GM12878 (cell line): ENCODE measurements around the gene CTNNA3. TPM values are rescaled to one million over a fixed set of nuclear protein-coding genes. Genes with fewer than 3 reads are reported as not detected.

ENCODE experiments used
- ATAC-seq: fragments of 200-7000 bp; cut with Tn5 transposase; 3 replicates; pipeline ENCODE4 v1.9.1; 2020; ENCODE audit warnings: mild to moderate bottlenecking, moderate library complexity
- BruUV-seq: library from RNA; stranded (reverse); fragments of 400-500 nt; replicated peaks from 2 replicates; lab custom pipeline; 2021; lab: Mats Ljungman, UMichigan
- CTCF ChIA-PET: fragments of 300-600 bp; sonication (Branson Sonifier 250); formaldehyde crosslinking; extraction: SDS; loops from one replicate; lab custom pipeline; 2021; ENCODE audit warnings: inconsistent platforms; lab: Yijun Ruan, JAX
- POLR2A ChIA-PET: fragments of 350-600 bp; formaldehyde crosslinking; extraction: SDS; loops from one replicate; lab custom pipeline; 2021; ENCODE audit warnings: inconsistent platforms; lab: Charles Lee
- RAD21 ChIA-PET: fragments of 300-600 bp; sonication (Branson Sonifier 250); formaldehyde crosslinking; loops from one replicate; lab custom pipeline; 2023; ENCODE audit warnings: antibody characterized with exemption; ENCODE audit not compliant: unreplicated experiment; lab: Charles Lee
- SMC1A ChIA-PET: fragments of 300-600 bp; sonication (Branson Sonifier 250); formaldehyde crosslinking; loops from one replicate; lab custom pipeline; 2023; ENCODE audit not compliant: unreplicated experiment, uncharacterized antibody; lab: Charles Lee
- DNase-seq: peaks from one replicate; pipeline ENCODE4 v3.0.0-alpha.2; 2011; ENCODE audit warnings: low read depth, low spot score
- FAIRE-seq: peaks from 3 replicates; lab custom pipeline; 2011; peaks lifted over from hg19 to GRCh38; lab: Jason Lieb, UNC
- H2AFZ ChIP-seq: 2 replicates; pipeline ENCODE4 v1.6.0; 2011; ENCODE audit warnings: low read depth, low read length, control low read depth; ENCODE audit not compliant: control insufficient read depth
- H3K27ac ChIP-seq: 2 replicates; pipeline ENCODE4 v1.5.1; 2011; ENCODE audit warnings: control low read depth; ENCODE audit not compliant: control insufficient read depth, insufficient read depth
- H3K27me3 ChIP-seq, 2 experiments: replicated peaks in 1 of 2; 2 replicates each; pipeline versions ENCODE4 v1.6.0 to v1.6.1; 2011; ENCODE audit warnings: low read length in 1 of 2; ENCODE audit not compliant: control insufficient read depth in 2 of 2, insufficient read depth in 2 of 2
- H3K36me3 ChIP-seq, 2 experiments: 2 replicates each; pipeline ENCODE4 v1.5.1; 2011; ENCODE audit warnings: low read length in 1 of 2; ENCODE audit not compliant: control insufficient read depth in 2 of 2, insufficient read depth in 2 of 2
- H3K4me1 ChIP-seq: 2 replicates; pipeline ENCODE4 v1.6.1; 2011; ENCODE audit warnings: mild to moderate bottlenecking, low read length, moderate library complexity, mixed read lengths; ENCODE audit not compliant: control insufficient read depth, insufficient read depth
- H3K4me2 ChIP-seq: 2 replicates; pipeline ENCODE4 v1.6.0; 2011; ENCODE audit warnings: control low read depth; ENCODE audit not compliant: control insufficient read depth, insufficient read depth
- H3K4me3 ChIP-seq: fragments of 200-600 bp; sonication (generic); 2 replicates; pipeline ENCODE4 v1.5.1; 2016
- H3K79me2 ChIP-seq: 2 replicates; pipeline ENCODE4 v1.6.0; 2011; ENCODE audit warnings: low read length; ENCODE audit not compliant: control insufficient read depth, insufficient read depth
- H3K9ac ChIP-seq: 2 replicates; pipeline ENCODE4 v1.8.0; 2011; ENCODE audit warnings: low read length, control low read depth, mixed read lengths; ENCODE audit not compliant: control insufficient read depth, insufficient read depth
- H3K9me3 ChIP-seq: replicated peaks from 3 replicates; pipeline ENCODE4 v1.5.1; 2011; ENCODE audit warnings: mild to moderate bottlenecking, low read length; ENCODE audit not compliant: control insufficient read depth, insufficient read depth
- H4K20me1 ChIP-seq: 2 replicates; pipeline ENCODE4 v1.6.0; 2011; ENCODE audit not compliant: control insufficient read depth, insufficient read depth
- BCL3 ChIP-seq: IDR thresholded peaks from 2 replicates; pipeline ENCODE4 v1.6.1; 2011; ENCODE audit warnings: borderline replicate concordance, low read depth, mild to moderate bottlenecking, moderate library complexity, low read length; ENCODE audit not compliant: insufficient read depth, poor library complexity, severe bottlenecking
- LARP7 ChIP-seq: fragments of 450-650 bp; IDR thresholded peaks from 2 replicates; pipeline ENCODE4 v1.6.1; 2017; ENCODE audit warnings: mild to moderate bottlenecking
- MEF2A ChIP-seq: IDR thresholded peaks from 2 replicates; pipeline ENCODE4 v1.6.1; 2011; ENCODE audit warnings: low read depth, mild to moderate bottlenecking, low read length, moderate library complexity; ENCODE audit not compliant: insufficient read depth
- NBN ChIP-seq: fragments of 450-650 bp; IDR thresholded peaks from 2 replicates; pipeline ENCODE4 v1.6.1; 2016
- STAT3 ChIP-seq: IDR thresholded peaks from 2 replicates; pipeline ENCODE4 v1.6.1; 2011; ENCODE audit warnings: low read depth, low read length, improper control_type of control experiment
- TBL1XR1 ChIP-seq: IDR thresholded peaks from 2 replicates; pipeline ENCODE4 v1.6.1; 2012; ENCODE audit warnings: low read depth, low read length, improper control_type of control experiment
- USF1 ChIP-seq: IDR thresholded peaks from 2 replicates; pipeline ENCODE4 v1.6.1; 2011; ENCODE audit warnings: borderline replicate concordance, low read depth, mild to moderate bottlenecking, moderate library complexity, mixed read lengths, low read length; ENCODE audit not compliant: insufficient read depth; ENCODE audit errors: extremely low read length
- WGBS: methylation state at CpG from one replicate; pipeline ENCODE4 v1.1.6; 2016; ENCODE audit warnings: low lambda C conversion rate; ENCODE audit not compliant: insufficient replicate concordance, insufficient coverage; ENCODE audit errors: missing lambda C conversion rate; 5-methylcytosine and 5-hydroxymethylcytosine counted together
- in situ Hi-C: fragments of 300-500 bp; cut with MboI; formaldehyde crosslinking; loops from 9 replicates; pipeline ENCODE4 v1.14.3; 2018; ENCODE audit warnings: mixed read lengths
- intact Hi-C: fragments of 100-400 bp; cut with micrococcal nuclease; formaldehyde crosslinking; loops from one replicate; pipeline ENCODE4 v1.14.2; 2022; ENCODE audit not compliant: unreplicated experiment
- polyA plus RNA-seq, 11 experiments: library from polyadenylated mRNA; depleted of rRNA in 4 of 11; unstranded in 6 of 11; stranded (reverse) in 5 of 11; fragments of >200 nt; fragmentation: Nextera tagmentation in 4 of 11; fragmentation: Illumina TruSeq in 1 of 11; extraction: Ambion mirVana in 4 of 11; extraction: Trizol in 1 of 11; gene quantifications; 1 replicate in 1 of 11; 2 replicates in 10 of 11; pipeline versions ENCODE4 v1.2.1 to v1.2.3, GENCODE V29; 2011 to 2016; ENCODE audit warnings: inconsistent platforms in 2 of 11, missing spikeins in 2 of 11, low read depth in 1 of 11
- total RNA-seq, 4 experiments: library from RNA; depleted of rRNA in 3 of 4; stranded (reverse); fragments of >200 nt in 3 of 4; fragmentation: Illumina TruSeq in 1 of 4; extraction: Trizol in 1 of 4; gene quantifications; 2 replicates each; pipeline versions ENCODE4 v1.2.1 to v1.2.3, GENCODE V29; 2013 to 2021

The CTNNA3 gene
- total and polyA plus RNA-seq, 10 of the 15 experiments (the other 5 are each of a cell fraction or from before 2014, with no cell fraction given) = under 0.01 to 4.5 (median 0.22) TPM; not detected in 2

DNA sequence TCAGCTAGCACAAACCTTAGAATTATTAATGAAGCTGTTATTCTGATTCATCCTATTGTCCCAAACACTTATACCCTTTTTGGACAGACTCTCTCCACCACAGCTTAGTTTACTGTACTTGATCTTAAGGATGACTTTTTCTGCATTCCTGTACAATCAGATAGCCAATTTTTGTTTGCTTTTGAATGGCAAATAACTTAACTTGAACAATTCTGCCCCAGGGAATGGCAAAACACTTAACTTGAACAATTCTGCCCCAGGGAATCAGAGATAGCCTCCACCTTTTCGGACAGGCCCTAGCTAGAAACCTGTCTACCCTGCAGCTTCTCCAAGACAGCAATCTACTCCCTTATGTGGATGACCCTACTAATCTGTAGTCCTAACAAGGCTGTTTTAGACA lies 1438.2 kb downstream of the CTNNA3 start:
- ATAC-seq (no peak), FAIRE-seq (no peak)
- H3K9me3 ChIP-seq = no peaks in the 10 kb centered on the region; the same call in 2 of the 3 replicates
- in situ Hi-C loops (no loop called here), intact Hi-C loops (no loop called here)
- ChIA-PET POLR2A (no interaction called here), RAD21 (no interaction called here), SMC1A (no interaction called here), CTCF (no interaction called here)
- H3K27ac ChIP-seq = no peak overlapping the region
- H3K79me2 ChIP-seq = no peaks in the 10 kb centered on the region
- no peaks in the 10 kb centered on the region for H4K20me1 ChIP-seq
- 0% methylated on average over 1 of the region's 1 CpG for WGBS
- BruUV-seq = no TSS peak
- no peak overlapping the region for H3K4me3 ChIP-seq
- H3K36me3 ChIP-seq = no peaks in the 10 kb centered on the region
- no peak for TF ChIP-seq STAT3
- TF ChIP-seq BCL3 = no peak
- TF ChIP-seq LARP7 = no peak
- no peak for TF ChIP-seq USF1
- TF ChIP-seq TBL1XR1 = no peak
- TF ChIP-seq NBN = no peak
- TF ChIP-seq MEF2A = no peak
- TF ChIP-seq, all 136 proteins: peak for 0
- DNase-seq = no peak
- H3K4me2 ChIP-seq = no peak overlapping the region
- no peak overlapping the region for H3K9ac ChIP-seq
- no peaks in the 10 kb centered on the region for H3K27me3 ChIP-seq
- H3K4me1 ChIP-seq = no peaks in the 10 kb centered on the region
- H2AFZ ChIP-seq = no peak overlapping the region
